Parathyroid adenoma (tissue), 2 donors: ENCODE measurements around the gene ZP1.

ENCODE experiments used
- H2AFZ ChIP-seq: fragments of 300-600 bp; sonication (generic); one replicate; pipeline ENCODE4 v1.7.0; 2017; ENCODE audit warnings: antibody characterized with exemption, mild to moderate bottlenecking
- H3K27ac ChIP-seq: fragments of 300-600 bp; sonication (generic); one replicate; pipeline ENCODE4 v1.7.0; 2017
- H3K27me3 ChIP-seq: fragments of 300-600 bp; sonication (generic); one replicate; pipeline ENCODE4 v1.7.0; 2017; ENCODE audit warnings: low read length; ENCODE audit not compliant: control insufficient read depth, insufficient read depth
- H3K36me3 ChIP-seq: fragments of 300-600 bp; sonication (generic); one replicate; pipeline ENCODE4 v1.7.0; 2017; ENCODE audit warnings: low read length; ENCODE audit not compliant: control insufficient read depth, insufficient read depth
- H3K4me1 ChIP-seq: fragments of 300-600 bp; sonication (generic); one replicate; pipeline ENCODE4 v1.7.0; 2017; ENCODE audit warnings: control low read depth
- H3K4me2 ChIP-seq: fragments of 300-600 bp; sonication (generic); one replicate; pipeline ENCODE4 v1.7.0; 2017; ENCODE audit warnings: low read length
- H3K4me3 ChIP-seq: fragments of 300-600 bp; sonication (generic); one replicate; pipeline ENCODE4 v1.7.0; 2017; ENCODE audit warnings: low read depth, low read length
- H3K79me2 ChIP-seq: fragments of 300-600 bp; sonication (generic); one replicate; pipeline ENCODE4 v1.7.0; 2017; ENCODE audit warnings: control low read depth
- H3K9ac ChIP-seq: fragments of 300-600 bp; sonication (generic); one replicate; pipeline ENCODE4 v1.7.0; 2017; ENCODE audit warnings: mild to moderate bottlenecking
- H3K9me3 ChIP-seq: fragments of 300-600 bp; sonication (generic); one replicate; pipeline ENCODE4 v1.7.0; 2017; ENCODE audit warnings: low read length; ENCODE audit not compliant: control insufficient read depth
- CTCF ChIP-seq: fragments of 300-600 bp; sonication (generic); IDR thresholded peaks from one replicate; pipeline ENCODE4 v1.7.0; 2017; ENCODE audit warnings: antibody characterized with exemption, mild to moderate bottlenecking
- donor health status: primary hyperparathyroidism.

ZP1 gene

GRCh38 chr11:60867871-60868681 lies 734 bp downstream of the ZP1 start:
- peaks cover 41% of the 10 kb centered on the region for H3K4me1 ChIP-seq
- no peaks in the 10 kb centered on the region for H3K36me3 ChIP-seq
- no peaks in the 10 kb centered on the region for H3K27me3 ChIP-seq
- no peaks in the 10 kb centered on the region for H3K79me2 ChIP-seq
- H3K4me2 ChIP-seq = no peak overlapping the region
- TF ChIP-seq CTCF = no peak
- no peak overlapping the region for H3K9ac ChIP-seq
- no peak overlapping the region for H3K4me3 ChIP-seq
- H3K27ac ChIP-seq = peak overlapping the region; percentile 50
- no peaks in the 10 kb centered on the region for H3K9me3 ChIP-seq
- H2AFZ ChIP-seq = peak overlapping the region; percentile 39

GRCh38 chr11:60868682-60869450 lies 1.5 kb downstream of the ZP1 start:
- no peak overlapping the region for H3K4me2 ChIP-seq
- no peaks in the 10 kb centered on the region for H3K36me3 ChIP-seq
- no peak overlapping the region for H2AFZ ChIP-seq
- H3K9me3 ChIP-seq = no peaks in the 10 kb centered on the region
- no peak for TF ChIP-seq CTCF
- H3K79me2 ChIP-seq = no peaks in the 10 kb centered on the region
- H3K4me1 ChIP-seq = peaks cover 46% of the 10 kb centered on the region
- no peak overlapping the region for H3K9ac ChIP-seq
- H3K27ac ChIP-seq = peak overlapping the region; percentile 99
- no peaks in the 10 kb centered on the region for H3K27me3 ChIP-seq
- H3K4me3 ChIP-seq = no peak overlapping the region

- H3K4me1 ChIP-seq = peaks cover 48% of the 10 kb centered on the region
- peak overlapping the region; percentile 99 for H3K27ac ChIP-seq
- no peak overlapping the region for H2AFZ ChIP-seq
- H3K36me3 ChIP-seq = no peaks in the 10 kb centered on the region
- no peaks in the 10 kb centered on the region for H3K79me2 ChIP-seq
- H3K27me3 ChIP-seq = no peaks in the 10 kb centered on the region
- H3K9me3 ChIP-seq = no peaks in the 10 kb centered on the region
- H3K9ac ChIP-seq = no peak overlapping the region
- no peak for TF ChIP-seq CTCF
- H3K4me3 ChIP-seq = no peak overlapping the region
- H3K4me2 ChIP-seq = no peak overlapping the region
Observed at GRCh38 chr11:60869451-60869825, 2.1 kb downstream of the ZP1 start.

- Histone ChIP-seq H3K4me3 (no peak overlapping the region), H3K4me1 (peaks cover 57% of the 10 kb centered on the region), H3K9ac (no peak overlapping the region), H3K36me3 (no peaks in the 10 kb centered on the region), H3K4me2 (no peak overlapping the region), H3K27ac (peak overlapping the region; percentile 99), H3K27me3 (no peaks in the 10 kb centered on the region), H3K9me3 (no peaks in the 10 kb centered on the region), H3K79me2 (peaks cover 4% of the 10 kb centered on the region), H2AFZ (no peak overlapping the region)
- TF ChIP-seq CTCF = no peak
Observed at GRCh38 chr11:60870276-60870675, 2.9 kb downstream of the ZP1 start.
